Prostate gland (tissue), 2 donors: ENCODE data around the gene NRCAM. TPM values are rescaled to one million over a fixed set of nuclear protein-coding genes. Genes with fewer than 3 reads are reported as not detected.

ENCODE experiments used
- DNase-seq: peaks from one replicate; pipeline ENCODE4 v3.0.0-alpha.2; 2019; ENCODE audit warnings: low spot score
- H3K27ac ChIP-seq, 2 donors: fragments of 200-600 bp; sonication (generic); 2 replicates each; pipeline ENCODE4 v1.5.1; 2017 to 2019
- H3K27me3 ChIP-seq: fragments of 200-600 bp; sonication (generic); replicated peaks from 2 replicates; pipeline ENCODE4 v1.5.1; 2019; ENCODE audit not compliant: insufficient read depth
- H3K36me3 ChIP-seq, 2 donors: fragments of 200-600 bp; sonication (generic); 1 replicate in 1 of 2; 2 replicates in 1 of 2; pipeline versions ENCODE4 v1.5.1 to v1.8.1; 2017 to 2019
- H3K4me1 ChIP-seq: fragments of 200-600 bp; sonication (generic); replicated peaks from 2 replicates; pipeline ENCODE4 v1.5.1; 2019
- H3K4me3 ChIP-seq, 2 donors: fragments of 200-600 bp; sonication (generic); 2 replicates each; pipeline ENCODE4 v1.5.1; 2017 to 2019
- H3K9me3 ChIP-seq: fragments of 200-600 bp; sonication (generic); 2 replicates; pipeline ENCODE4 v1.5.1; 2017
- CTCF ChIP-seq, 4 experiments: fragments of 200-600 bp in 2 of 4; fragments of 450-650 bp in 2 of 4; sonication (generic) in 2 of 4; IDR thresholded peaks; 1 replicate in 3 of 4; 2 replicates in 1 of 4; pipeline ENCODE4 v1.5.1; 2016 to 2019; ENCODE audit warnings: antibody characterized with exemption in 4 of 4, mild to moderate bottlenecking in 2 of 4, moderate library complexity in 2 of 4
- POLR2A ChIP-seq: fragments of 450-650 bp; IDR thresholded peaks from one replicate; pipeline ENCODE4 v1.6.1; 2016; ENCODE audit warnings: antibody characterized with exemption, mild to moderate bottlenecking
- POLR2AphosphoS5 ChIP-seq: sonication (generic); formaldehyde crosslinking; IDR thresholded peaks from one replicate; pipeline ENCODE4 v1.6.1; 2017; ENCODE audit warnings: antibody characterized with exemption
- WGBS: methylation state at CpG from one replicate; pipeline ENCODE4 v1.1.5; 2018; 5-methylcytosine and 5-hydroxymethylcytosine counted together
- intact Hi-C: fragments of 100-400 bp; cut with DNase I; formaldehyde crosslinking; loops from one replicate; pipeline ENCODE4 v1.14.2; 2022
- total RNA-seq, 2 donors: library from RNA; depleted of rRNA; stranded (reverse); fragments of >200 nt; gene quantifications; one replicate each; pipeline ENCODE4 v1.1.0, GENCODE V29; 2016

The NRCAM gene
- total RNA-seq, 2 donors from 2014 or later = 1.1 to 3.1 TPM

- H3K4me1 ChIP-seq = no peaks in the 10 kb centered on the region
- no peaks in the 10 kb centered on the region for H3K9me3 ChIP-seq
- no peak overlapping the region for H3K27ac ChIP-seq
- WGBS = 93% methylated on average over 3 of the region's 3 CpGs
- DNase-seq = no peak
- no peaks in the 10 kb centered on the region for H3K36me3 ChIP-seq
- intact Hi-C loops = no loop called here
- no peak for TF ChIP-seq CTCF (IDR thresholded peaks at IDR 0.05)
- TF ChIP-seq POLR2AphosphoS5 = no peak
- no peak for TF ChIP-seq POLR2A
- H3K4me3 ChIP-seq = no peak overlapping the region
- no peaks in the 10 kb centered on the region for H3K27me3 ChIP-seq
These were observed 331.4 kb downstream of the NRCAM start for GRCh38 chr7:108124820-108125219.

GRCh38 chr7:108122181-108122580, 334.1 kb downstream of the NRCAM start:
- TF ChIP-seq POLR2A = no peak
- no peak for TF ChIP-seq POLR2AphosphoS5
- TF ChIP-seq CTCF (IDR thresholded peaks at IDR 0.05) = no peak
- Histone ChIP-seq H3K4me3 (no peak overlapping the region), H3K9me3 (no peaks in the 10 kb centered on the region), H3K4me1 (no peaks in the 10 kb centered on the region), H3K27me3 (no peaks in the 10 kb centered on the region), H3K27ac (no peak overlapping the region), H3K36me3 (no peaks in the 10 kb centered on the region)
- no peak for DNase-seq
- intact Hi-C loops = no loop called here

GRCh38 chr7:108120933-108121332, 335.3 kb downstream of the NRCAM start:
- intact Hi-C loops = no loop called here
- Histone ChIP-seq H3K27ac (no peak overlapping the region), H3K27me3 (no peaks in the 10 kb centered on the region), H3K36me3 (no peaks in the 10 kb centered on the region), H3K4me3 (no peak overlapping the region), H3K4me1 (no peaks in the 10 kb centered on the region), H3K9me3 (no peaks in the 10 kb centered on the region)
- 37% methylated on average over 3 of the region's 3 CpGs for WGBS
- no peak for TF ChIP-seq POLR2A
- TF ChIP-seq POLR2AphosphoS5 = no peak
- TF ChIP-seq CTCF (IDR thresholded peaks at IDR 0.05) = no peak
- no peak for DNase-seq

GRCh38 chr7:108120196-108120595, 336.0 kb downstream of the NRCAM start:
- WGBS = 83% methylated on average over 3 of the region's 3 CpGs
- no peaks in the 10 kb centered on the region for H3K36me3 ChIP-seq
- H3K4me1 ChIP-seq = no peaks in the 10 kb centered on the region
- H3K27me3 ChIP-seq = no peaks in the 10 kb centered on the region
- no peak overlapping the region for H3K27ac ChIP-seq
- DNase-seq = no peak
- no peak for TF ChIP-seq CTCF (IDR thresholded peaks at IDR 0.05)
- TF ChIP-seq POLR2A = no peak
- intact Hi-C loops = no loop called here
- H3K9me3 ChIP-seq = no peaks in the 10 kb centered on the region
- H3K4me3 ChIP-seq = no peak overlapping the region

GRCh38 chr7:108118959-108119358, 337.3 kb downstream of the NRCAM start:
- H3K4me3 ChIP-seq = no peak overlapping the region
- TF ChIP-seq POLR2AphosphoS5 (no peak), POLR2A (no peak)
- DNase-seq = no peak
- intact Hi-C loops = no loop called here
- no peaks in the 10 kb centered on the region for H3K9me3 ChIP-seq
- no peaks in the 10 kb centered on the region for H3K4me1 ChIP-seq
- no peaks in the 10 kb centered on the region for H3K27me3 ChIP-seq
- no peak overlapping the region for H3K27ac ChIP-seq
- 98% methylated on average over 2 of the region's 2 CpGs for WGBS
- no peaks in the 10 kb centered on the region for H3K36me3 ChIP-seq
